Tibial artery (tissue), 4 donors: ENCODE results near the gene CEP192.

Source experiments
- DNase-seq, 2 donors: peaks; one replicate each; pipeline ENCODE4 v3.0.0-alpha.2; 2019
- H3K27ac ChIP-seq, 2 donors: fragments of 200-600 bp; sonication (generic) in 1 of 2; 1 replicate in 1 of 2; 2 replicates in 1 of 2; pipeline ENCODE4 v1.5.1; 2018 to 2019; ENCODE audit warnings: mild to moderate bottlenecking in 1 of 2
- H3K27me3 ChIP-seq, 2 donors: fragments of 200-600 bp; sonication (generic) in 1 of 2; one replicate each; pipeline versions ENCODE4 v1.5.1 to v1.6.0; 2016 to 2019
- H3K36me3 ChIP-seq, 3 donors: fragments of 200-600 bp; sonication (generic) in 2 of 3; one replicate each; pipeline ENCODE4 v1.5.1; 2016 to 2019; ENCODE audit warnings: mild to moderate bottlenecking in 2 of 3
- H3K4me1 ChIP-seq, 4 donors: fragments of 200-600 bp; sonication (generic) in 2 of 4; 1 replicate in 3 of 4; 2 replicates in 1 of 4; pipeline ENCODE4 v1.5.1; 2016 to 2019
- H3K4me3 ChIP-seq, 2 donors: fragments of 200-600 bp; sonication (generic) in 1 of 2; 1 replicate in 1 of 2; 2 replicates in 1 of 2; pipeline ENCODE4 v1.5.1; 2018 to 2019; ENCODE audit warnings: mild to moderate bottlenecking in 2 of 2
- H3K9me3 ChIP-seq, 3 donors: fragments of 200-600 bp; sonication (generic) in 1 of 3; one replicate each; pipeline ENCODE4 v1.5.1; 2016 to 2019
- intact Hi-C: fragments of 100-400 bp; cut with DNase I; formaldehyde crosslinking; loops from one replicate; pipeline ENCODE4 v1.15.0; 2023; ENCODE audit warnings: low total_unique reads
- TF ChIP-seq, protein P1 (sequence below), 2 experiments: fragments of 200-600 bp in 1 of 2; fragments of 450-650 bp in 1 of 2; IDR thresholded peaks; one replicate each; pipeline ENCODE4 v1.5.1; 2017 to 2019; ENCODE audit warnings: antibody characterized with exemption in 2 of 2, mild to moderate bottlenecking in 1 of 2, moderate library complexity in 1 of 2

The CEP192 gene, protein sequence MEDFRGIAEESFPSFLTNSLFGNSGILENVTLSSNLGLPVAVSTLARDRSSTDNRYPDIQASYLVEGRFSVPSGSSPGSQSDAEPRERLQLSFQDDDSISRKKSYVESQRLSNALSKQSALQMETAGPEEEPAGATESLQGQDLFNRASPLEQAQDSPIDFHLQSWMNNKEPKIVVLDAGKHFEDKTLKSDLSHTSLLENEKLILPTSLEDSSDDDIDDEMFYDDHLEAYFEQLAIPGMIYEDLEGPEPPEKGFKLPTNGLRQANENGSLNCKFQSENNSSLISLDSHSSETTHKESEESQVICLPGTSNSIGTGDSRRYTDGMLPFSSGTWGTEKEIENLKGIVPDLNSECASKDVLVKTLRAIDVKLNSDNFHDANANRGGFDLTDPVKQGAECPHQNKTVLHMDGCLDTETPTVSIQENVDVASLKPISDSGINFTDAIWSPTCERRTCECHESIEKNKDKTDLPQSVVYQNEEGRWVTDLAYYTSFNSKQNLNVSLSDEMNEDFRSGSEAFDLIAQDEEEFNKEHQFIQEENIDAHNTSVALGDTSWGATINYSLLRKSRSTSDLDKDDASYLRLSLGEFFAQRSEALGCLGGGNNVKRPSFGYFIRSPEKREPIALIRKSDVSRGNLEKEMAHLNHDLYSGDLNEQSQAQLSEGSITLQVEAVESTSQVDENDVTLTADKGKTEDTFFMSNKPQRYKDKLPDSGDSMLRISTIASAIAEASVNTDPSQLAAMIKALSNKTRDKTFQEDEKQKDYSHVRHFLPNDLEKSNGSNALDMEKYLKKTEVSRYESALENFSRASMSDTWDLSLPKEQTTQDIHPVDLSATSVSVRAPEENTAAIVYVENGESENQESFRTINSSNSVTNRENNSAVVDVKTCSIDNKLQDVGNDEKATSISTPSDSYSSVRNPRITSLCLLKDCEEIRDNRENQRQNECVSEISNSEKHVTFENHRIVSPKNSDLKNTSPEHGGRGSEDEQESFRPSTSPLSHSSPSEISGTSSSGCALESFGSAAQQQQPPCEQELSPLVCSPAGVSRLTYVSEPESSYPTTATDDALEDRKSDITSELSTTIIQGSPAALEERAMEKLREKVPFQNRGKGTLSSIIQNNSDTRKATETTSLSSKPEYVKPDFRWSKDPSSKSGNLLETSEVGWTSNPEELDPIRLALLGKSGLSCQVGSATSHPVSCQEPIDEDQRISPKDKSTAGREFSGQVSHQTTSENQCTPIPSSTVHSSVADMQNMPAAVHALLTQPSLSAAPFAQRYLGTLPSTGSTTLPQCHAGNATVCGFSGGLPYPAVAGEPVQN (N-terminal part only)

GRCh38 chr18:12990967-12991820 lies at the start of gene CEP192:
Gene CEP192 (plus strand): TSS chr18:12991362. CDS start chr18:12999425, 8,063 bp downstream.
- peaks cover 0 to 24% (median 17%) of the 10 kb centered on the region in 4 donors for H3K4me1 ChIP-seq
- H3K36me3 ChIP-seq, result no peaks in the 10 kb centered on the region
- no peaks in the 10 kb centered on the region for H3K27me3 ChIP-seq
- H3K27ac ChIP-seq, result peak within 1 kb of the TSS; percentile 79 to 82
- H3K9me3 ChIP-seq, result no peaks in the 10 kb centered on the region
- peak; percentile 97 to 98 for DNase-seq
- H3K4me3 ChIP-seq, result peak within 1 kb of the TSS; percentile 81 to 90
- TF ChIP-seq, protein P1, sequence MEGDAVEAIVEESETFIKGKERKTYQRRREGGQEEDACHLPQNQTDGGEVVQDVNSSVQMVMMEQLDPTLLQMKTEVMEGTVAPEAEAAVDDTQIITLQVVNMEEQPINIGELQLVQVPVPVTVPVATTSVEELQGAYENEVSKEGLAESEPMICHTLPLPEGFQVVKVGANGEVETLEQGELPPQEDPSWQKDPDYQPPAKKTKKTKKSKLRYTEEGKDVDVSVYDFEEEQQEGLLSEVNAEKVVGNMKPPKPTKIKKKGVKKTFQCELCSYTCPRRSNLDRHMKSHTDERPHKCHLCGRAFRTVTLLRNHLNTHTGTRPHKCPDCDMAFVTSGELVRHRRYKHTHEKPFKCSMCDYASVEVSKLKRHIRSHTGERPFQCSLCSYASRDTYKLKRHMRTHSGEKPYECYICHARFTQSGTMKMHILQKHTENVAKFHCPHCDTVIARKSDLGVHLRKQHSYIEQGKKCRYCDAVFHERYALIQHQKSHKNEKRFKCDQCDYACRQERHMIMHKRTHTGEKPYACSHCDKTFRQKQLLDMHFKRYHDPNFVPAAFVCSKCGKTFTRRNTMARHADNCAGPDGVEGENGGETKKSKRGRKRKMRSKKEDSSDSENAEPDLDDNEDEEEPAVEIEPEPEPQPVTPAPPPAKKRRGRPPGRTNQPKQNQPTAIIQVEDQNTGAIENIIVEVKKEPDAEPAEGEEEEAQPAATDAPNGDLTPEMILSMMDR (IDR thresholded peaks at IDR 0.05), result no peak
- intact Hi-C loops, result loop anchor here (2.0 to 10.0 kb wide), 2 partner anchors 44 to 734 kb away; partner anchors contain the start of genes FAM210A and RNMT

DNA sequence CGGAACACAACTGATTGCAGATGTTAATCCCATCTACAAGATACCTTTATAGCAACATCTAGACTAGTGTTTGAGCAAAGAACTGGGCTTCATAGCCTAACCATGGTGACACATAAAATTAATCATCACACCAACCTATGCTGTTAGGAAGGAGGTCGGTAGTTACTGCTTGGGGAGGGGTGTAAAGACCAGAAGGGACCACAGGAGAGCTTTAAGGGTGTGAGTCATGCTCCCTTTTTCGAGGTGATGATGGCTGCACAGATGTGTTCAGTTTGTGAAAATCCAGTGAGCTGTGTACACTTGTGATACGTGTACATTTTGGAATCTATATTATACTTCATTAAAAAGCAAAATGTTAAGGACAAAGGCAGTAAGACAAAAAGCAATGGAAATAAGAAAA lies 47.9 kb upstream of the CEP192 start:
- no peaks in the 10 kb centered on the region for H3K36me3 ChIP-seq
- intact Hi-C loops, result no loop called here
- H3K4me3 ChIP-seq, result no peak overlapping the region
- TF ChIP-seq, protein P1 (IDR thresholded peaks at IDR 0.05), result no peak
- no peaks in the 10 kb centered on the region for H3K9me3 ChIP-seq
- DNase-seq, result no peak
- H3K27ac ChIP-seq, result no peak overlapping the region
- H3K27me3 ChIP-seq, result no peaks in the 10 kb centered on the region
- H3K4me1 ChIP-seq, result peaks cover 0 to 30% (median 7%) of the 10 kb centered on the region in 4 donors

GRCh38 chr18:12944709-12945108 lies 46.5 kb upstream of the CEP192 start:
- TF ChIP-seq, protein P1 (IDR thresholded peaks at IDR 0.05), result no peak
- H3K27ac ChIP-seq, result peak overlapping the region; percentile 88 to 98
- intact Hi-C loops, result loop anchor here (5.0 kb wide), 1 partner anchor 62 kb away; the partner anchor contains the start of gene PTPN2

DNA sequence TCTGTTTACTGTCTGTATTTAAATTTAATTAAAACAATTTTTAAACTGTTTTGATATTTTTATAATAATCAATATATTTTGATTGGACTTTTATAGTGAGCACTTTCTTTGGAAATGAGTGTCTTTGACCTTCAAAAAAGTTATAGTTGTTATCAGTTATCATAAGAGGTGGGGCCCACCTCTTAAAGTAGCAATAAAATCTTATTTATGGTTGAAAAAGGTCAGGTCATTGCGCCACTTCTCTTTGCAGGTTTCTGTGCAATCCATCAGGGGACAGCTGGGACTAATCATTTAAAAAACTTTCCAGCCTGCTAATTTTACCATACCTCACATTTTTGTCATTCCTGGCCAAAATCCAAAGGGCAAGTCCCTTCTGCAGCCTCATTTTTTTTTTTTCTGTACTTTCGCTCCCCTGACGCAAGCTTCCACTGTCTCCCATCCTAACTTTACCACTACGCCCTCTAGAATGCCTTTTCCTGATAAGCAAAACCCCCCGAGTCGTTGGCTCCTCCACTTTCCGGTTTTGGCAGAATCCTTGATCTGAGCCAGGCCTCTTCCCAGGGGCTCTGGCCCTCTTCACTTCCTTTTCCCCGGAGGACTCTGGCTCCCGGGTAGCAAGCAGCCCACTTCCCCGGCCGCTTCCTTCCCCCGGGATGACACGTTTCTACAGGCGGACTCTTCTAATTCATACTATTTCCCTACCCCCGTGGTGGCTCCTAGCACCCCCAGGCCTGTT lies 44.4 kb upstream of the CEP192 start:
- no peaks in the 10 kb centered on the region for H3K27me3 ChIP-seq
- H3K36me3 ChIP-seq, result no peaks in the 10 kb centered on the region
- H3K4me1 ChIP-seq, result peaks cover 0 to 46% (median 10%) of the 10 kb centered on the region in 4 donors
- TF ChIP-seq, protein P1 (IDR thresholded peaks at IDR 0.05), result no peak
- H3K4me3 ChIP-seq, result peak overlapping the region; percentile 68 to 84
- H3K27ac ChIP-seq, result peak overlapping the region; percentile 88 to 98
- no peaks in the 10 kb centered on the region for H3K9me3 ChIP-seq
- DNase-seq, result peak in 1 of 2 donors; percentile 81
- intact Hi-C loops, result loop anchor here (2.0 to 5.0 kb wide), 2 partner anchors 44 to 64 kb away; partner anchors contain the start of genes CEP192 and PTPN2

More at GRCh38 chr18:12944709-12945108, 46.5 kb upstream of the CEP192 start:
- no peaks in the 10 kb centered on the region for H3K36me3 ChIP-seq
- DNase-seq, result peak; percentile 60 to 90
- peaks cover 0 to 36% (median 10%) of the 10 kb centered on the region in 4 donors for H3K4me1 ChIP-seq
- H3K4me3 ChIP-seq, result no peak overlapping the region
- H3K27me3 ChIP-seq, result no peaks in the 10 kb centered on the region
- H3K9me3 ChIP-seq, result no peaks in the 10 kb centered on the region
